GM10248 (cell line): ENCODE results near the gene BBX.
"Not testable (repeated sequence)": the region's sequence is repeated elsewhere in the genome, so short reads cannot be mapped to it uniquely, and the experiment has no call there.

ENCODE experiments used
- CTCF ChIA-PET: fragments of 300-600 bp; sonication (Branson Sonifier 250); formaldehyde crosslinking; extraction: SDS; loops from one replicate; lab custom pipeline; 2021; ENCODE audit warnings: antibody characterized with exemption; lab: Yijun Ruan, JAX
- POLR2A ChIA-PET: fragments of 350-650 bp; sonication (Branson Sonifier 250); formaldehyde crosslinking; extraction: SDS; loops from one replicate; lab custom pipeline; 2020; ENCODE audit warnings: antibody characterized with exemption; lab: Yijun Ruan, JAX
- DNase-seq: peaks from one replicate; pipeline ENCODE4 v3.0.0; 2012; ENCODE audit errors: extremely low spot score
- CTCF ChIP-seq: IDR thresholded peaks from 2 replicates; pipeline ENCODE4 v1.5.1; 2012; ENCODE audit warnings: mild to moderate bottlenecking, low read depth; ENCODE audit errors: extremely low read depth, missing control alignments, control extremely low read depth

Gene BBX

GRCh38 chr3:107826727-107827126 lies 304.0 kb downstream of the BBX start:
- TF ChIP-seq CTCF, result no peak
- CTCF ChIA-PET, result interaction anchor here (1.0 to 1.3 kb wide), 2 partner anchors 9 to 13 kb away, joined by 3 read pairs; no protein-coding TSS in a partner anchor
- POLR2A ChIA-PET, result no interaction called here
- DNase-seq, result no peak

GRCh38 chr3:107829185-107829584 lies 306.4 kb downstream of the BBX start:
- no peak for DNase-seq
- TF ChIP-seq CTCF, result no peak
- ChIA-PET POLR2A (no interaction called here), CTCF (no interaction called here)

GRCh38 chr3:107831590-107831989 lies 308.8 kb downstream of the BBX start:
- TF ChIP-seq CTCF, result no peak
- ChIA-PET CTCF (interaction anchor here (1.4 to 3.8 kb wide), 4 partner anchors 9 to 560 kb away, joined by 3 to 16 read pairs (median 4); no protein-coding TSS in a partner anchor), POLR2A (no interaction called here)
- DNase-seq, result no peak

- ChIA-PET POLR2A (no interaction called here), CTCF (interaction anchor here (0.8 to 3.8 kb wide), 6 partner anchors 13 to 561 kb away, joined by 3 to 16 read pairs (median 3); no protein-coding TSS in a partner anchor)
- no peak for TF ChIP-seq CTCF
- no peak for DNase-seq
These were observed 310.3 kb downstream of the BBX start for GRCh38 chr3:107833043-107833442.

GRCh38 chr3:107833722-107834416 lies 311.1 kb downstream of the BBX start:
- ChIA-PET POLR2A (no interaction called here), CTCF (interaction anchor here (0.8 to 3.8 kb wide), 2 partner anchors 12 to 156 kb away, joined by 3 to 16 read pairs; no protein-coding TSS in a partner anchor)
- no peak for DNase-seq

GRCh38 chr3:107835001-107835400 lies 312.2 kb downstream of the BBX start:
- CTCF ChIA-PET, result interaction anchor here (3.8 kb wide), 1 partner anchor 11 kb away, joined by 16 read pairs; no protein-coding TSS in a partner anchor
- DNase-seq, POLR2A ChIA-PET: not testable (repeated sequence)

More at GRCh38 chr3:107833722-107834416, 311.1 kb downstream of the BBX start:
- TF ChIP-seq CTCF, result no peak

- ChIA-PET CTCF (interaction anchor here (0.8 to 1.7 kb wide), 3 partner anchors 7 to 49 kb away, joined by 3 to 4 read pairs (median 3); no protein-coding TSS in a partner anchor), POLR2A (no interaction called here)
- no peak for TF ChIP-seq CTCF
- no peak for DNase-seq
These were observed 315.3 kb downstream of the BBX start for GRCh38 chr3:107837895-107838612.
